Body of pancreas (tissue), 4 donors: ENCODE data around the gene PAX1. TPM values are rescaled to one million over a fixed set of nuclear protein-coding genes. Genes with fewer than 3 reads are reported as not detected.

Experiments
- ATAC-seq: fragments of 150-250 bp; one replicate; pipeline ENCODE4 v1.9.1; 2016
- DNase-seq, 4 donors: peaks; one replicate each; pipeline ENCODE4 v3.0.0-alpha.2; 2019
- H3K27ac ChIP-seq, 4 donors: fragments of 200-600 bp; sonication (generic); 1 replicate in 3 of 4; 2 replicates in 1 of 4; pipeline versions ENCODE4 v1.5.1 to v1.6.1; 2016 to 2019; ENCODE audit warnings: mild to moderate bottlenecking in 1 of 4, mixed read lengths in 1 of 4, moderate library complexity in 1 of 4
- H3K27me3 ChIP-seq, 2 donors: fragments of 200-600 bp; sonication (generic); one replicate each; pipeline ENCODE4 v1.6.0; 2016; ENCODE audit warnings: mild to moderate bottlenecking in 1 of 2
- H3K36me3 ChIP-seq, 2 donors: fragments of 200-600 bp; sonication (generic); replicated peaks in 1 of 2; 2 replicates each; pipeline ENCODE4 v1.5.1; 2016; ENCODE audit warnings: low read depth in 2 of 2; ENCODE audit not compliant: insufficient read depth in 1 of 2
- H3K4me1 ChIP-seq: fragments of 200-600 bp; sonication (generic); one replicate; pipeline ENCODE4 v1.6.0; 2016
- H3K4me3 ChIP-seq, 2 donors: fragments of 200-600 bp; sonication (generic); 1 replicate in 1 of 2; 2 replicates in 1 of 2; pipeline ENCODE4 v1.5.1; 2016 to 2019
- H3K9me3 ChIP-seq, 3 donors: fragments of 200-600 bp; sonication (generic); 1 replicate in 2 of 3; 2 replicates in 1 of 3; pipeline ENCODE4 v1.5.1; 2016
- POLR2A ChIP-seq, 3 donors: fragments of 450-650 bp; IDR thresholded peaks; one replicate each; pipeline ENCODE4 v1.6.1; 2016; ENCODE audit warnings: antibody characterized with exemption in 3 of 3, mild to moderate bottlenecking in 2 of 3
- WGBS, 2 donors: methylation state at CpG; one replicate each; pipeline ENCODE4 v1.1.5; 2017; 5-methylcytosine and 5-hydroxymethylcytosine counted together
- intact Hi-C: fragments of 100-400 bp; cut with DNase I; formaldehyde crosslinking; loops from one replicate; pipeline ENCODE4 v1.15.1; 2023
- total RNA-seq, 2 donors: library from RNA; depleted of rRNA; stranded (reverse); fragments of >200 nt; gene quantifications; one replicate each; pipeline ENCODE4 v1.1.0, GENCODE V29; 2016
- TF ChIP-seq, protein P1 (sequence below), 7 experiments: fragments of 450-650 bp in 4 of 7; fragments of 200-600 bp in 3 of 7; sonication (generic) in 3 of 7; IDR thresholded peaks; one replicate each; pipeline ENCODE4 v1.5.1; 2016 to 2019; ENCODE audit warnings: antibody characterized with exemption in 7 of 7

PAX1 gene
- total RNA-seq, 2 donors from 2014 or later: not detected

DNA sequence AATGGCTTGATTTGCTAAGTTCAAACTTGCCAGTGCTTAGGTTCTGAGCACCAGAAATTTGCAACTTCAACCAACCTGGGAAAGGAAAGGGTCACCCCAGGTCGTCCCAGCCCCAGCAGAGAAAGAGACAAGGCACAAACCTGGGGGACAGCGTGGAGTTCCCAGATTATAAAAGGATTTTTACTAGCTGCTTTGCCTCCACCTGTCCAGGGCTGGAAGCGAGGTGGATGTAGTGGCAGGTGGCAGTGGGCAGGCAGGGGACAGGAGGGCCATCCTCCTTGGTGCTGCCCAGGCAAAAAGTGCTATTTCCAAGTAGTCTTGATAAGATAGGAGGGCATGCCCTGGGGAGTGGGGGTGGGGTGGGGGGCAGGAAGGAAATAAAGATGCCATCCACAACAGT lies 4.9 kb downstream of the PAX1 start:
- TF ChIP-seq POLR2A (IDR thresholded peaks at IDR 0.05): no peak
- TF ChIP-seq, protein P1, sequence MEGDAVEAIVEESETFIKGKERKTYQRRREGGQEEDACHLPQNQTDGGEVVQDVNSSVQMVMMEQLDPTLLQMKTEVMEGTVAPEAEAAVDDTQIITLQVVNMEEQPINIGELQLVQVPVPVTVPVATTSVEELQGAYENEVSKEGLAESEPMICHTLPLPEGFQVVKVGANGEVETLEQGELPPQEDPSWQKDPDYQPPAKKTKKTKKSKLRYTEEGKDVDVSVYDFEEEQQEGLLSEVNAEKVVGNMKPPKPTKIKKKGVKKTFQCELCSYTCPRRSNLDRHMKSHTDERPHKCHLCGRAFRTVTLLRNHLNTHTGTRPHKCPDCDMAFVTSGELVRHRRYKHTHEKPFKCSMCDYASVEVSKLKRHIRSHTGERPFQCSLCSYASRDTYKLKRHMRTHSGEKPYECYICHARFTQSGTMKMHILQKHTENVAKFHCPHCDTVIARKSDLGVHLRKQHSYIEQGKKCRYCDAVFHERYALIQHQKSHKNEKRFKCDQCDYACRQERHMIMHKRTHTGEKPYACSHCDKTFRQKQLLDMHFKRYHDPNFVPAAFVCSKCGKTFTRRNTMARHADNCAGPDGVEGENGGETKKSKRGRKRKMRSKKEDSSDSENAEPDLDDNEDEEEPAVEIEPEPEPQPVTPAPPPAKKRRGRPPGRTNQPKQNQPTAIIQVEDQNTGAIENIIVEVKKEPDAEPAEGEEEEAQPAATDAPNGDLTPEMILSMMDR (IDR thresholded peaks at IDR 0.05): no peak

DNA sequence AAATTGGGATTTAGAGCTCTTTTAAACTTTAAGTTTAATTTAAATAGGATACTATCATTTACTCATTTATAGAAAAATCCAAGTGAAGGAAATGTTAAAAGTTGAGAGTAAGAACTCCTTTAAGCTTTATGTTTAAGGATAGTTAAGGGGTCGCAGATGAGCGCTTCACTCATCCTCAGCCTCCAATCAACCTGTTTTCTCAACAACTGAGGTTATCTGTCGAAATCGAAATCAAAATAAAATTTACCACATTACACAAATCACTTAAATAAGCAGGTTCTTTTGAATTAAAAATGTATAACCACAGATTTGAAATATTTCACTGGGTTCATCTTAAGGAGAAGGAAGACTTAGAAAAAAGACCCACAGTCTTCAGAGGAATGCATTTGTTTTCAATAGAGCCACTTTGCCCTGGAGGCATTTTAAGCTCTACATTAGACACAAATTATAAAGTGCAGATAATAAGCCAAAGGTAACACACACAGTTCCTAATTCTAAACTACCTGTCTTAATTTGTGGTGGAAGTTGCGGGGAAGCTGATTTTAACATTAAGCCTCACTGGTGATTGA lies 5.5 kb downstream of the PAX1 start:
- DNase-seq (no peak), ATAC-seq (no peak)
- no peak overlapping the region for H3K27ac ChIP-seq
- H3K4me1 ChIP-seq: no peaks in the 10 kb centered on the region
- intact Hi-C loops: loop anchor here (10.0 kb wide), 1 partner anchor 604 kb away; no protein-coding TSS in a partner anchor
- H3K27me3 ChIP-seq: peaks cover 0 to 10% of the 10 kb centered on the region in 2 donors
- no peaks in the 10 kb centered on the region for H3K9me3 ChIP-seq
- no peak for TF ChIP-seq POLR2A (IDR thresholded peaks at IDR 0.05)
- TF ChIP-seq, protein P1 (IDR thresholded peaks at IDR 0.05): no peak
- 17 to 24% methylated on average over 5 of the region's 5 CpGs for WGBS, 2 donors
- H3K36me3 ChIP-seq: no peaks in the 10 kb centered on the region
- no peak overlapping the region for H3K4me3 ChIP-seq

More for the DNA sequence above, 4.9 kb downstream of the PAX1 start:
- DNase-seq (no peak), ATAC-seq (no peak)
- H3K4me1 ChIP-seq: no peaks in the 10 kb centered on the region
- WGBS, 2 donors: 8 to 10% methylated on average over 3 of the region's 3 CpGs
- peaks cover 0 to 9% of the 10 kb centered on the region in 2 donors for H3K27me3 ChIP-seq
- H3K9me3 ChIP-seq: no peaks in the 10 kb centered on the region
- H3K36me3 ChIP-seq: no peaks in the 10 kb centered on the region
- intact Hi-C loops: loop anchor here (10.0 kb wide), 1 partner anchor 604 kb away; no protein-coding TSS in a partner anchor
- H3K4me3 ChIP-seq: no peak overlapping the region
- H3K27ac ChIP-seq: no peak overlapping the region

DNA sequence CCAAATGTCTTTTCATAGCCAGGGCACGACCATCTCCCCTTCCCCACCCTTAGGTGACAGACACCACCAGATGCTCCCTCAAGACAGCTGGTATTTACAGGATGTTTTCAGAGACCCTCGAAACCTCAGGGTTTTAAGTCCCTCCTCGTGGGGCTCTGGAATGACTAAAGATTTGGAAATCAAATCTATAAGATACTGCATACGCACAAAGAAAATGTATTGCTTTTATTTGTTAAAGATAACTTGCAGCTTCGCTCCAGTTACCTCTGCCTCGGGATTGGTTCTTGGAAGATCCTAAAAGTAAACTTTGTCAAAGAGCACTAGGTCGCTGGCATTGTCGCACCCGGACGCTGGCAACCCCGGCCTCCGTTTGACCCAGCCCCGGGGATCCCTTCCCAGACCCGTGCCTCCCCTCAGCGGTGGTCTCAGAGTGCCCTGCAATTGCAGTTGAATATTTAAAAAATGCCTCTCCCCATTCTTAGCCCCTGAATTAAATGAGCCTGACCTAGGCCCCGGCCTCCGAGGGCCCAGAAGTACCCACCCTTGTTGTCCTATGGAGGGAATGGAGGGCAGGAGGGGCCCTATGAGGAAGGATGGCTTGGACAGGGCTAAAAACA lies 7.1 kb downstream of the PAX1 start:
- intact Hi-C loops: loop anchor here (10.0 kb wide), 1 partner anchor 602 kb away; no protein-coding TSS in a partner anchor
- TF ChIP-seq, protein P1 (IDR thresholded peaks at IDR 0.05): no peak
- TF ChIP-seq POLR2A (IDR thresholded peaks at IDR 0.05): no peak
- Histone ChIP-seq H3K36me3 (no peaks in the 10 kb centered on the region), H3K27ac (no peak overlapping the region), H3K4me1 (no peaks in the 10 kb centered on the region), H3K9me3 (no peaks in the 10 kb centered on the region), H3K4me3 (no peak overlapping the region), H3K27me3 (peaks cover 0 to 10% of the 10 kb centered on the region in 2 donors)
- ATAC-seq (no peak), DNase-seq (no peak)
- 2 to 6% methylated on average over 17 of the region's 17 CpGs for WGBS, 2 donors

DNA sequence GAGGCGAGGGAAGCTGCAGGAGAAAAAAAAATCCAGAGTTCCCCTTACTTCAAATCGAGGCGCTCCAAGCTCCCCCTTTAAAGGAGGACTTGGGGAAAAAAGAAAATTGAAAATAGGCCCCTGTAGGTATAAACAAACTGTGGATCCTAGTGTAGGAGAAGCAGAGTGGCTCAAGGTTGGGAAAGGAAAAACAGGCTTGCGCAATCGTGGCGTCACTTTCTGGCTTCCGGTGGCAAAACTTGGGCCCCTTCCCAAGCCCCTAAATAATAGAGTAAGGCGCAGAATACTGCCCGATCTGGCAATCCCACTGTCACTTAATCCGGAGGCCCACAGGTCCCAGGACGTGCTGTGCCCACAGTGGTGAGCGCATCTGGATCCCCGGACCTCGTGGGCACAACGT lies 8.0 kb downstream of the PAX1 start:
- no peak for TF ChIP-seq POLR2A (IDR thresholded peaks at IDR 0.05)
- TF ChIP-seq, protein P1 (IDR thresholded peaks at IDR 0.05): no peak
- WGBS, 2 donors: 1 to 3% methylated on average over 8 to 15 of the region's 15 CpGs
- no peaks in the 10 kb centered on the region for H3K9me3 ChIP-seq
- no peaks in the 10 kb centered on the region for H3K4me1 ChIP-seq
- intact Hi-C loops: loop anchor here (10.0 kb wide), 1 partner anchor 601 kb away; no protein-coding TSS in a partner anchor
- no peak overlapping the region for H3K4me3 ChIP-seq
- DNase-seq (no peak), ATAC-seq (no peak)
- H3K27ac ChIP-seq: no peak overlapping the region
- no peaks in the 10 kb centered on the region for H3K36me3 ChIP-seq
- H3K27me3 ChIP-seq: peaks cover 0 to 10% of the 10 kb centered on the region in 2 donors
